Muscle of leg (tissue), 11 donors: ENCODE results near the gene SYTL3. TPM values are rescaled to one million over a fixed set of nuclear protein-coding genes. Genes with fewer than 3 reads are reported as not detected.
"Not testable (repeated sequence)": the region's sequence is repeated elsewhere in the genome, so short reads cannot be mapped to it uniquely, and the experiment has no call there.

ENCODE experiments used
- DNase-seq: peaks from one replicate; pipeline ENCODE4 v3.0.0; 2013
- H3K27ac ChIP-seq: one replicate; pipeline ENCODE4 v1.5.1; 2013; ENCODE audit warnings: mild to moderate bottlenecking, low read length, control low read depth
- H3K27me3 ChIP-seq: one replicate; pipeline ENCODE4 v1.6.1; 2013; ENCODE audit warnings: low read length; ENCODE audit not compliant: control insufficient read depth, insufficient read depth
- H3K36me3 ChIP-seq: one replicate; pipeline ENCODE4 v1.6.1; 2013; ENCODE audit warnings: low read length; ENCODE audit not compliant: control insufficient read depth, insufficient read depth
- H3K4me1 ChIP-seq: one replicate; pipeline ENCODE4 v1.6.1; 2013; ENCODE audit warnings: low read length; ENCODE audit not compliant: control insufficient read depth, insufficient read depth
- H3K4me3 ChIP-seq: one replicate; pipeline ENCODE4 v1.5.1; 2013; ENCODE audit warnings: low read length, control low read depth
- H3K9me3 ChIP-seq: replicated peaks from 2 replicates; pipeline ENCODE4 v1.6.1; 2013; ENCODE audit warnings: low read depth, low read length; ENCODE audit not compliant: control insufficient read depth
- WGBS: methylation state at CpG from one replicate; pipeline ENCODE4 v1.1.5; 2013; ENCODE audit warnings: missing lambda C conversion rate; ENCODE audit not compliant: insufficient coverage; 5-methylcytosine and 5-hydroxymethylcytosine counted together
- polyA plus RNA-seq, 8 donors: library from polyadenylated mRNA; unstranded; fragments of 120-200 nt; gene quantifications; one replicate each; pipeline versions ENCODE4 v1.2.1 to v1.2.3, GENCODE V29; 2013; ENCODE audit warnings: inconsistent platforms in 1 of 8, low replicate concordance in 1 of 8; ENCODE audit not compliant: insufficient read length in 8 of 8, insufficient read depth in 1 of 8
- total RNA-seq: library from RNA; stranded (reverse); fragments of 120-200 nt; gene quantifications from one replicate; pipeline ENCODE4 v1.2.4, GENCODE V29; 2013

SYTL3 gene
- total and polyA plus RNA-seq, 9 donors = 4.2 to 10.5 (median 7.8) TPM

GRCh38 chr6:158677094-158677493 lies 27.2 kb downstream of the SYTL3 start:
- DNase-seq, H3K36me3 ChIP-seq, H3K9me3 ChIP-seq, H3K27ac ChIP-seq, H3K27me3 ChIP-seq, H3K4me3 ChIP-seq, H3K4me1 ChIP-seq: not testable (repeated sequence)
- no CpG with 5 or more reads among the region's 3 CpGs for WGBS

- WGBS = 64% methylated on average over 7 of the region's 11 CpGs
- no peaks in the 10 kb centered on the region for H3K9me3 ChIP-seq
- no peaks in the 10 kb centered on the region for H3K27me3 ChIP-seq
- no peak overlapping the region for H3K4me3 ChIP-seq
- no peaks in the 10 kb centered on the region for H3K36me3 ChIP-seq
- H3K27ac ChIP-seq = no peak overlapping the region
- H3K4me1 ChIP-seq = no peaks in the 10 kb centered on the region
- DNase-seq = peak; percentile 80
These were observed 28.2 kb downstream of the SYTL3 start for GRCh38 chr6:158677906-158678578.

- Histone ChIP-seq H3K27ac (no peak overlapping the region), H3K9me3 (no peaks in the 10 kb centered on the region), H3K27me3 (no peaks in the 10 kb centered on the region), H3K4me1 (no peaks in the 10 kb centered on the region), H3K4me3 (no peak overlapping the region), H3K36me3 (no peaks in the 10 kb centered on the region)
- DNase-seq = no peak
- WGBS = 83% methylated on average over 1 of the region's 2 CpGs
These were observed 30.2 kb downstream of the SYTL3 start for GRCh38 chr6:158680015-158680414.

- H3K27me3 ChIP-seq = no peaks in the 10 kb centered on the region
- no peak for DNase-seq
- no peaks in the 10 kb centered on the region for H3K36me3 ChIP-seq
- 76% methylated on average over 3 of the region's 6 CpGs for WGBS
- H3K9me3 ChIP-seq = no peaks in the 10 kb centered on the region
- no peak overlapping the region for H3K4me3 ChIP-seq
- H3K27ac ChIP-seq = no peak overlapping the region
- H3K4me1 ChIP-seq = no peaks in the 10 kb centered on the region
These were observed 30.6 kb downstream of the SYTL3 start for GRCh38 chr6:158680481-158680880.

- no peaks in the 10 kb centered on the region for H3K36me3 ChIP-seq
- no peaks in the 10 kb centered on the region for H3K4me1 ChIP-seq
- no peak for DNase-seq
- H3K4me3 ChIP-seq = no peak overlapping the region
- no peaks in the 10 kb centered on the region for H3K9me3 ChIP-seq
- H3K27me3 ChIP-seq = no peaks in the 10 kb centered on the region
- WGBS = 93% methylated on average over 4 of the region's 5 CpGs
- no peak overlapping the region for H3K27ac ChIP-seq
These were observed 34.5 kb downstream of the SYTL3 start for GRCh38 chr6:158684311-158684710.

- no peak overlapping the region for H3K27ac ChIP-seq
- H3K9me3 ChIP-seq = no peaks in the 10 kb centered on the region
- 100% methylated on average over 1 of the region's 5 CpGs for WGBS
- no peak for DNase-seq
- H3K27me3 ChIP-seq = no peaks in the 10 kb centered on the region
- no peaks in the 10 kb centered on the region for H3K4me1 ChIP-seq
- H3K36me3 ChIP-seq = no peaks in the 10 kb centered on the region
- no peak overlapping the region for H3K4me3 ChIP-seq
These were observed 35.0 kb downstream of the SYTL3 start for GRCh38 chr6:158684745-158685324.

- Histone ChIP-seq H3K27ac (no peak overlapping the region), H3K36me3 (no peaks in the 10 kb centered on the region), H3K4me1 (no peaks in the 10 kb centered on the region), H3K4me3 (no peak overlapping the region), H3K9me3 (no peaks in the 10 kb centered on the region), H3K27me3 (no peaks in the 10 kb centered on the region)
- no peak for DNase-seq
- 40% methylated on average over 3 of the region's 4 CpGs for WGBS
These were observed 36.5 kb downstream of the SYTL3 start for GRCh38 chr6:158686311-158686710.

- DNase-seq = peak; percentile 53
- Histone ChIP-seq H3K4me3 (no peak overlapping the region), H3K9me3 (no peaks in the 10 kb centered on the region), H3K4me1 (no peaks in the 10 kb centered on the region), H3K27me3 (no peaks in the 10 kb centered on the region), H3K27ac (no peak overlapping the region), H3K36me3 (no peaks in the 10 kb centered on the region)
- WGBS = 71% methylated on average over 3 of the region's 7 CpGs
These were observed 37.0 kb downstream of the SYTL3 start for GRCh38 chr6:158686791-158687381.

- DNase-seq = peak; percentile 25
- H3K27me3 ChIP-seq = no peaks in the 10 kb centered on the region
- no peaks in the 10 kb centered on the region for H3K36me3 ChIP-seq
- no peaks in the 10 kb centered on the region for H3K9me3 ChIP-seq
- no peaks in the 10 kb centered on the region for H3K4me1 ChIP-seq
- no peak overlapping the region for H3K4me3 ChIP-seq
- WGBS = 94% methylated on average over 3 of the region's 4 CpGs
- H3K27ac ChIP-seq = no peak overlapping the region
These were observed 37.7 kb downstream of the SYTL3 start for GRCh38 chr6:158687506-158687905.

- no CpG with 5 or more reads among the region's 1 CpG for WGBS
- H3K36me3 ChIP-seq = no peaks in the 10 kb centered on the region
- no peak overlapping the region for H3K4me3 ChIP-seq
- no peaks in the 10 kb centered on the region for H3K27me3 ChIP-seq
- DNase-seq = no peak
- H3K4me1 ChIP-seq = no peaks in the 10 kb centered on the region
- no peaks in the 10 kb centered on the region for H3K9me3 ChIP-seq
- H3K27ac ChIP-seq = no peak overlapping the region
These were observed 39.0 kb downstream of the SYTL3 start for GRCh38 chr6:158688860-158689259.
